SU-DHL-6 (cell line): ENCODE measurements around the gene RUNX2.

ENCODE experiments used
- CTCF ChIP-seq: fragments of 200-600 bp; sonication (generic); IDR thresholded peaks from one replicate; pipeline ENCODE4 v1.5.1; 2017; ENCODE audit warnings: antibody characterized with exemption, mild to moderate bottlenecking, low read length, moderate library complexity; ENCODE audit not compliant: insufficient read depth, poor library complexity, severe bottlenecking
- EZH2phosphoT487 ChIP-seq: fragments of 200-600 bp; sonication (generic), shearing (Covaris generic); conservative IDR thresholded peaks from 2 replicates; pipeline ENCODE4 v1.6.1; 2018; ENCODE audit warnings: mild to moderate bottlenecking, antibody characterized with exemption, low read length, moderate library complexity, mixed read lengths

GRCh38 chr6:45302832-45303231, 25.3 kb upstream of the RUNX2 start:
- TF ChIP-seq CTCF (no peak), EZH2phosphoT487 (no peak)
